ENCODE results near the gene IFT20.

IFT20 gene

DNA sequence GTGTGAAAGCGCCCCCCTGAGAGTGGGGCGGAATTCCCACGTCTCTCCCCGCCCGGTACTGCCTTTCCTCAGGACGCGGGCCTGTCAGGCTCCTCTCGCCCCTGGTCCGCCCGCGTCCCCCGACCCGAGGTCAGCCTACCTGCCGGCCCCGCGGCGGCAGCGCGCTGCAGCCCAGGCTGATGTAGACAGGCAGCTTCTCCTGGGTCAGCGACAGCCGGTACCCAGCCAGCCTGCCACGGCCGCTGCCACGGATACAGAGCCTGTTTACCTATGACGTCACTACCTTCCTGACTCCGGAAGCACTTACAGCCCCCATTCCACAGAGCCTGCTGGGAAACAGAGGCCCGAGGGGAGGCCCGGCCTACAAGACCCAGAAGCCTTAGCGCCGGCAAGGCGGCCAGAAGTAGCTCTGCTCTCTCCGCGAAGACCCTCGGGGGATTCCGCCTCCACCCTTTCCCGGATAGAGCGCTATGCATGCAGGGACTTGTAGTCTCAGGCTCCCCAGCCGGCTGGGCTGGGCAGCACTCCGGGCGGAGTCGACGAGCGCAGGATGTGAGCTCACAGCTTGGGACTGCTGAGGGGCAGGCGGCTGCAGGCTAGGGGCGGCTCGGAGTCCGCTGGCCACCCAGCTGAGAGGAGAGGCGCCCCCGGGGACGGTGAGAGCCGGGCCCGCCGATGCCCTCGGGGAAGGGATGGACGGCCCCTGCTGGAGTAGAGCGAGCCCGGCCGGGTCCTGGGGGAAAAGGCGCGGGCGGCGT is at the start of gene IFT20, which contains the start of gene TNFAIP1:
TSS of gene IFT20 (minus strand) at position 272 of the 758 bp plus-strand sequence. CDS start 3,487 bp downstream, outside the sequence.
TSS of gene TNFAIP1 (plus strand) at position 561 of the 758 bp plus-strand sequence. CDS start 3,761 bp downstream, outside the sequence.
- DNase-seq, result peak; percentile 99

DNA sequence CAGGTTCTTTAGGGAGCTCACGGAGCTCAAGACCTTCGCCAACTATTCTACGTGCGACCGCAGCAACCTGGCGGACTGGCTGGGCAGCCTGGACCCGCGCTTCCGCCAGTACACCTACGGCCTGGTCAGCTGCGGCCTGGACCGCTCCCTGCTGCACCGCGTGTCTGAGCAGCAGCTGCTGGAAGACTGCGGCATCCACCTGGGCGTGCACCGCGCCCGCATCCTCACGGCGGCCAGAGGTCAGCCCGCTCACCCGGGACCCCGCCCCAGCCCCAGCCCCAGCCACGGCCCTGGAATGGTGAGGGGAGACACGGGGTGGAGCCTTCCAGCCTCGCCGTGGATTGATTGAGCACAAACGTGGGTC is 49.7 kb upstream of the IFT20 start:
- DNase-seq, result no peak

DNA sequence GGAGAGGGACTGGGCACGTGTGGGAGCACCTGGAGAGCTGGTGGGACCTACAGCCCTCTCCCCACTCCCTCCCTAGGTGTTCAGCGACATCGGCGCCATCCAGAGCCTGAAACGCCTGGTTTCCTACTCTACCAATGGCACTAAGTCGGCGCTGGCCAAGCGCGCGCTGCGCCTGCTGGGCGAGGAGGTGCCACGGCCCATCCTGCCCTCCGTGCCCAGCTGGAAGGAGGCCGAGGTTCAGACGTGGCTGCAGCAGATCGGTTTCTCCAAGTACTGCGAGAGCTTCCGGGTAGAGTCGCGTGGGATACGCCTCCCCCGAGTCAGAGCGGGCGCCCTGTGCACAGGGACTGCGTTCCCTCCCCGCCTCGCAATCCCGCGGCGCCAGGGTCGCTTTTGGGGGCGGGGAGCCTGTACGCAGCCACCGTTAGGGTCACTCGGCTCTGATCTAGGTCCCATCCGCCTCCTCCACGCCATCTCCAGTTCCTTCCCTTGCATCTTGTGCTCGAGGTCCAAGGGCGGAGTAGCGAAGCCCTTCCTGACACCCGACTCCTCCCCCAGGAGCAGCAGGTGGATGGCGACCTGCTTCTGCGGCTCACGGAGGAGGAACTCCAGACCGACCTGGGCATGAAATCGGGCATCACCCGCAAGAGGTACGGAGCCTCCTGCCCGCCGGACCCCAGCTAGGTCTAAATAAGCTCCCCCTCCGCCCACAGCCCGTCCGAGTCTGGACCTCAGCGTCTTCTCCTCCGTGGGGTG is 49.2 kb upstream of the IFT20 start:
- DNase-seq, result peak; percentile 71

DNA sequence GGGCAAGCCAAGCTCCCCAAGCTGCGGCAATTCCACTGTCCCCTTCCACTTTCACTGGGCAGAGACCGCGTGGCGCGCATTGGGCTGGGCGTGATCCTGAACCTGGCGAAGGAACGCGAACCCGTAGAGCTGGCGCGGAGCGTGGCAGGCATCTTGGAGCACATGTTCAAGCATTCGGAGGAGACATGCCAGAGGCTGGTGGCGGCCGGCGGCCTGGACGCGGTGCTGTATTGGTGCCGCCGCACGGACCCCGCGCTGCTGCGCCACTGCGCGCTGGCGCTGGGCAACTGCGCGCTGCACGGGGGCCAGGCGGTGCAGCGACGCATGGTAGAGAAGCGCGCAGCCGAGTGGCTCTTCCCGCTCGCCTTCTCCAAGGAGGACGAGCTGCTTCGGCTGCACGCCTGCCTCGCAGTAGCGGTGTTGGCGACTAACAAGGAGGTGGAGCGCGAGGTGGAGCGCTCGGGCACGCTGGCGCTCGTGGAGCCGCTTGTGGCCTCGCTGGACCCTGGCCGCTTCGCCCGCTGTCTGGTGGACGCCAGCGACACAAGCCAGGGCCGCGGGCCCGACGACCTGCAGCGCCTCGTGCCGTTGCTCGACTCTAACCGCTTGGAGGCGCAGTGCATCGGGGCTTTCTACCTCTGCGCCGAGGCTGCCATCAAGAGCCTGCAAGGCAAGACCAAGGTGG is 46.0 kb upstream of the IFT20 start:
- peak; percentile 22 for DNase-seq

- no peak for DNase-seq
Observed at GRCh38 chr17:28379814-28380801, 44.8 kb upstream of the IFT20 start.

- no peak for DNase-seq
Observed at GRCh38 chr17:28372945-28373274, 37.6 kb upstream of the IFT20 start.

GRCh38 chr17:28372203-28372944 is 37.1 kb upstream of the IFT20 start:
- peak; percentile 42 for DNase-seq

GRCh38 chr17:28371245-28372202 is 36.3 kb upstream of the IFT20 start, which contains the start of gene SARM1:
TSS of gene SARM1 (plus strand) at chr17:28371694. CDS start at chr17:28372033, 339 bp downstream.
- peak; percentile 94 for DNase-seq

DNA sequence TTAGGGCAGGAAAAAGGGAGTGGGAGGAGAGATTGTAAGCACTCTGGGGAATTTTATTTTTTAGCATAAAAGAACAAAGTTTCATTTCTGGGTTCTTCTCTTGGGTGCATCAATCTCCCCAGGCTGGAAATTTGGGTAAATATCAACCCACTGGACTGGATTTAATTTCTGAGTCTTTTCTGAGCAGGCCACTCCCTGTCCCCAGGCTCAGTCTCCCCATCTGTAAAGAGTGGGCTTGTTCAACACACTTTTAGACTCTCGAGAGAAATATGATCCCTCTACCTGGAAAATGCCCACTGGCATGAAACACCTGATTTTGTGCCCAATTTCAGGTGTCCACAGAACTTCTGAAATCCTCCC is 35.5 kb upstream of the IFT20 start:
- no peak for DNase-seq

- no peak for DNase-seq
Observed at GRCh38 chr17:28370035-28370743, 34.9 kb upstream of the IFT20 start, which contains the start of gene VTN. TSS of gene VTN (minus strand) at chr17:28370307. CDS start at chr17:28370203, 104 bp downstream.

GRCh38 chr17:28369684-28370034 is 34.4 kb upstream of the IFT20 start:
- no peak for DNase-seq

DNA sequence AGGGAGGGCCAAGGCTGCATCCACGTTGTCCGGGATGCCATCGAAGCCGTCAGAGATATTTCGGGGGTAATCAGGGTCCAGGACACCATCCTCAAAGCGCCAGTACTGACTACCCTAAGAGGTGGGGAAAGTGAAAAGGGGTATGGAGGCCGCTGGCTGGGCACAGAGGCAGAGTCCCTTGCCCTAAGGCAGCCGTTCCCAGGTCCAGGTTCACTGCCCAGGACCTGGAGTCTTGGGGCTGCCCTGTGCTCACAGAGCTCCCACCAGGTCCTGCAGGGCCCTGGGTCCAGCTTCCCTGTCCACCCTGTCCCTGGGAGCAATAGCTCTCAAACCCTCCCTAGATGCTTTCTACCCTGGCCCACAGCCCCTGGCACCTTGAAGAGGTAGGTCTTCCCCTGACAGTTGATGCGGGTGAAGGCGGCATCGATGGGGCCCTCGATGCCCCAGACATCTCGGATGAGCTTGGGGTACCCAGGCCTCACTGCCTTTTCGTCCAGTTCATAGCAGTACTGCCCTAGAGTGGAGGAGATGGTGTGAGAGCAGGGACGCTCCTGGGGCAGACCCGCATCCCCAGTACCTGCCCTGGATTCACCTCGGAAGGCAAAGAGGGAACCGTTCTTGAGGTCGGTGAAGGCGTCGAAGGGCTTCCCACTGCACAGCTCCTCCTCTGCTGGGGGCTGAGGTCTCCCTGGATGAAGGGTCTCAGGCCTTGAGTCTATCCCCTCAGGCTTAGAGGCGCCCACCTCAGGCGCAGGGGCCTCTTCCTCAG is 33.8 kb upstream of the IFT20 start:
- no peak for DNase-seq

- DNase-seq, result no peak
Observed at GRCh38 chr17:28368306-28368831, 33.1 kb upstream of the IFT20 start.

GRCh38 chr17:28367641-28368305 is 32.5 kb upstream of the IFT20 start:
- no peak for DNase-seq

DNA sequence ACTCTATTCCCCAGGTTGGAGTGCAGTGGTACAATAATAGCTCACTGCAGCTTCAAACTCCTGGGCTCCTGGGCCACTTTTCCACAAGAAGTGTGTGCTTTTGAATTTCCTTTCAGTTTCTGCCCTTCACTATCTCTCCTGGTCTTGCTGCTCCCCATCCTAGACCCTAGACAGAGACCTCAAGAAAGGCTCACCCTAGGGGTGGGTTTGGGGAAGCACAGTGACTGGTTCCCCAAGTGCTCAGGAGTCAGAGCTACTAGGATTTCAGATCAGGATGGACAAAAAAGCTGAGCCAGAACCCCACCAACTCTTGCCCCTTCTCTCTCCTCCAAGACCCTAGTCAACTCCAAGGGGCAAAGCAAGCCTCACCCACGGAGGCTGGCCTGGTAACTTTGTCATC is 31.3 kb upstream of the IFT20 start:
- no peak for DNase-seq

DNA sequence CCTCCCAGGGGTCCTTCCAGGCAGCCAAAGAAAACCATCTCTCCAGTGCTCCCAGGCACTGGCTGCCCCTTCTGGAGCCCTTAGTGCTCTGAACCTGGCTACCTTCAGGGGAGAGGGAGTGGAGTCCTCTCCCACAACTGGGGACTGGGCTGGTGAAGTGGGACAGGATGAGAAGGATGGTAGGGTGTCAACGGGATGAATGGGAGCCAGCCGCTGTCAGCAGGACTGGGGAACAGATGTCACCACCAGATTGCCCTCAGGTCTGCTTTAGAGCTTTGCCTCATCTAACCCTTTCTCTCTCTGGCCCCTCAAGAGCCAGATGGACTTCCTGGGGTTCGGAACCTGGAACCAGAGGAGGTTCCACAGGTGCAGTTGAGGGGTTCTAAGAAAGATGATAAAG is 30.2 kb upstream of the IFT20 start:
- DNase-seq, result no peak

DNA sequence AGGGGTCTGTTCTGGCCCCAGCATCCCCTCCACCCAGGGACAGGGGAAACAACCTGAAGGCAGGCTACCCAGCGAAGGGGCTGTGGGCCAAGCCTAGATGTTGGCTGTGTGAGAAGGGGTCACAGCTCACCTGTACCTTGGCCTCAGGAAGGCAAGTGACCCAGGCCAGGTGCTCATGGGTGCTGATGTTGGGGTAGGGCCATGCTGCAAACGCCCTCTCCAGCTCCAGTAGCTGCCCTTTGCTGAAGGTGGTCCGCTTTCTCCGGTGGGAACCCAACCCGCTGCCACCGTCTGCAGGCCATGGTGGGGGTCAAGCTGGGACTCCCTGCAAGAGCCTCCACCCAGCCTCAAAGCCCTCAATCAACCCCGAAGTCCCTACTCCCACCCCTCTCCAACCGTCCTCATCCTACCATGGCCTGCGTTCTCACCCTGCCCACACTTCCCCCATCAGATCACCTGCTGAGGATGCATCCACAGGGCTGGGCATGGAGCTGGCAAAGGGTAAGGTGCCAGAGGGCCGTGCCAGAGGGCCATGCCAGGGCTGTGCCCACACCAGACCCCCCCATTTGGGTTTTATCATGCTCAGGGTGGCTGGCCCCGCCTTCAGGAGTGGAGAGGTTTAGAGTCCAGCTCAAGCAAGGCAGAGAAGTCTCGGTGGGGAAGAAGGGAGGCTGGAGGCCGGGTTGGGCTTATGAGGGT is 29.5 kb upstream of the IFT20 start, which contains the start of gene SEBOX:
TSS of gene SEBOX (minus strand) at position 535 of the 699 bp plus-strand sequence. CDS start at position 487, 48 bp downstream.
- DNase-seq, result no peak

Measured in activated CD4-positive, alpha-beta T cell treated with anti-CD3 and anti-CD28 coated beads, Interleukin-2, amount 50 U/mL, for 16 hours (primary cell).